ENCODE results near the gene ZNF862.
A peak's percentile ranks its signal among the peaks of the same experiment; 100 is the strongest.

Gene ZNF862

DNA sequence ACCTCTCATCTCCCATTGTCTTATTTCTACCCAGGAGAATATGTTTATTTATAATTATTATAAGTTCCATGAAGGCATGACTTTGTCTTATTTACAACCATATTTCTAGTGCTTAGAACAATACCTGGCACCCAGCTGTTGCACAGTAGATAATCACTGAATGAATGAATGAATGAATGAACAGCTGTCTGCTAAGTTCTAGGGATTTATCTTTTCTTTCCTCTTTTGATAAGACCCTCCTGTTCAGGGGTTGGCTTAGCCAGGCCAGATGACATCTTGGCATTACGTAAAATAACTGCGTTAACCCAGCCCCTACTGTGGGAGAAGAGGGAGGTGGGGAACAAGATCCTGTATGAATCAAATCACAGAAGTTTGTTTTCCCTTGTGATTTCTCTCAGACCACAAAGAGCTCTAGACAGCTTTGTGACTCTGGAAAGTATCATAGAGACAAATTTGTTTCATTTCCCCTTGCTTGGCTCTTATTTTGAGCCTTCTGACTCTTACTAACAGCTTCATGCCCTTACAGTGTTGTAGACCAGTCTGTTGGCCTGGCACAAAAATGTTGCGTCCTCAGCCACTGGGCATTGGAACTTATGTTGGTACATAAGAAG, 8.4 kb downstream of the ZNF862 start:
- no peak for DNase-seq

DNA sequence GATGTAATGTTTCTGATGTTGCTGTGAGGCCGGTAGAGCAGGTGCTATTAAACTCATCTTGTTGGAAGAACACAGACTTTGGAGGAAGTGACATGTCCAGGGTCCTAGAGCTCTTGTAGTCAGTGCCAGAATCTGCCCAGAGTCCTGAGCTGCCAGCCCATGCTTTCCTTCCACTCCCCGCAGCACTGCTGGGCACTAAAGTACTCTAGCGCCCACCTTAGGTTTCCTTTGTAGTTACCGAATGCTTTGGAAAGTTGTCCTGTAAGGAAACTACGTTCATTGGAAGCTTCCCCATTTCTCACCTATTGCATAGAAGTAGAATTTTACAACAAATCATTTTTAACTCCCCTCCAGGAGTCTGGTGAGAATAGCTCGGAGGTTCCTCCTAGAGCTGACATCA, 11.0 kb downstream of the ZNF862 start:
- DNase-seq: no peak

DNA sequence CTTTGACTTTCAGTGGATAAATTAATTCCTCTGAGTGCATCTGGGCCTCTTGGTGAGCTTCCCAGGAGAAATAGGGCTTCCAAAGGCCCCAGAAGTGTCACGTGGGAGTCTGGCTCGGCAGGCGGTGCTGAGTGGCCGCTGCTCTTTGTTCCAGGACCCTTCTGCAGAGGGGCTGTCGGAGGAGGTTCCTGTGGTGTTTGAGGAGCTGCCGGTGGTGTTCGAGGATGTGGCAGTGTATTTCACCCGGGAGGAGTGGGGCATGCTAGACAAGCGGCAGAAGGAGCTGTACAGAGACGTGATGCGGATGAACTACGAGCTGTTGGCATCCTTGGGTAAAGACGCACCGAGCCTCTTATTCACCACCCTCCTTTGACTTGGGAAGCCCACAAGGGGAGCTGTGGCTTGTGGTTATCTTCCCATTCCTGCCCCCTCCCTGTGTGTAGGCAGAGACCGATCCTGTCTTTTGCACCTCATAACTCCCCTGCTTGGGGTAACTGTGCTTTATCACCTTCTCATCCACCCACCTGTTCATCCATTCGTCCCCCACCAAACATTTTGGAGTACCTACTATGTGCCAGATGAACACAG, 11.9 kb downstream of the ZNF862 start:
- no peak for DNase-seq

DNA sequence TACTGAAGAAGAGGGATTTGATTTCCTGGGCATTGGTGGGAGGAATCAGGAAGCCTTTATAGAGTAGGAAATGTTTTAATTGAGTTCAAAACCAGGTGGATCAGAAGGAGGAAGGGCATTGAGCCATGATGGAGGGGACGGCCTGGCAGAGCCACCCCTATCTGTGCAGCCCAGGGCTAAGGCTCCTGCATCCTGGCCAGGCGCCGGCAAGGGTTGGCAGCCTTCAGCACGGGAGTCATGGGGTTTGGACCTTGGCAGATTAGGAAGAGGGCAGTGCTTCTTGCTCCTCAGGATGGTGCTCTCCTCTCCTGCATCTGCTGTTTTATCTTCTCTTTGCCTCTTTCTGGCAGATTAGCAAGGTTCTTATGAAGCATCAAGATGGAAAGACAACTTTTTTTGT, 12.5 kb downstream of the ZNF862 start:
- no peak for DNase-seq

DNA sequence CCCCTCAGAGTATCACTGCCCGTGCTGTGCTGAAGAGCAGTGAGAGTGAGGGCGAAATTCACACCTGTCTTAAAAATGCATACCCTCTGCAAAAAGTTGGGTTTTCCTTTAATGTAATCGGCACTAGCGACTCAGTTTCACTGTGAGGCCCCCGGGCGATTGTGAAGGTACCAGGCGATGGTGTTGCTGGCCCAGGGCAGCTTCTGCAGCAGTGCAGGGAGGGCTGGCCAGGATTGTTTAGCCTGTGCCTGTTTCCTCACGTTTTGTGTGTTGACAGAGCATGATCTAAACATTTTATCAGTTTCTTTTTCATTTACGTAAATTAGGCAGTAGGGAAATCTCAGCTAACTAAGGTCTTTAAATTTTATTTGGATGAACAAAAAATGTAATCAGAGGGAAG, 13.3 kb downstream of the ZNF862 start:
- no peak for DNase-seq

DNA sequence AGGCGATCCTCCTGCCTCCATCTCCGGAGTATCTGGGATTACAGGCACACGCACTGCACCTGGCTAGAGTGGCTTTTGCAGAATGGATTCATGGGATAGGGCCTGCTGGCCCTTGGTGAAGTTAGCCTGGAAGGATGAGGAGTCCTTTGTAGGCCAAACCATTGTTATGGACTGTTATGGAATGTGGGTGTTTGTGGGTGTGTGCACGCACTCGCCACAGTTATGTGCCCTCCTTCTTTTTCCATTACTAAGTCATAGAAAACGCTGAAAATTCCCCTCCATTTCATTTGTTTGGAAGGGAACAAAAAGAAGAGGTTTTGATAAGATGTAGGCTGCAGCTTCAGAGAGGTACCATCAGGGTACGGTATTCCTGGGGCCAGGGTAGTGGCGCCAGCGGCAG, 15.0 kb downstream of the ZNF862 start:
- DNase-seq: no peak

DNA sequence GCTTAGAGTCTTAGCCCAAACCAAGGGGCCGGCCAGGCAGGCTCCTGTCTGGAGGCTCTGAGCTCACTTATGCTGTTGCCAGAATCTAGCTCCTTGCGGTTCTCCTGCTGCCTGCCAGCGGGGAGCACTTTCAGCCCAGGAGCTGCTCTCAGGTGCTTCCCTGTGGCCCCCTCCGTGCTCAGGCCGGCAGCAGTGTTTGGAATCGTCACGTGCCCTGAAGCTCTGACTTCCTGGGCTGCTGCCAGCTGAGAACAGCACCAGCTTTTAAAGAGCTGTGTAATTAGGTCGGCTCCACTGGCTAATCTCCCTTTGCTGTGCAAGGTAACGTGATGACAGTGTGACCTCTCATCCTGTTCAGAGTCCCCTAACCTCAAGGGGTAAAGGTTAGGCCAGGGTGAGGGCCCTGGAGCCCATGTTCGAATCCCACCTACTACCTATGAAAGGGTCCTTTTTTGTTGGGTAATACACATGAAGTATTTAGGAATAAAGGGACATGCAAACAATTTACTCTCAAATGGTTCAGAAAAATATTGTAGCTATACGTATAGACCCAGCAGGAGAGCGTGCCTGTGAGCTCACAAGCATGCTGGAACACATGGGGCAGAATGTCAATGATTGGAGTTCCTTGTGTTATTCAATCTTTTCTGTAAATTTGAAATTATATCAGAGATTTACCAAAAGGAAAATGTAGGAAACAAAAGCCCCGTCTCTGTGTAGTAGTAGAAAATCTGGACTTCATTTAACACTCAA, 16.6 kb downstream of the ZNF862 start:
- DNase-seq: peak; percentile 93

DNA sequence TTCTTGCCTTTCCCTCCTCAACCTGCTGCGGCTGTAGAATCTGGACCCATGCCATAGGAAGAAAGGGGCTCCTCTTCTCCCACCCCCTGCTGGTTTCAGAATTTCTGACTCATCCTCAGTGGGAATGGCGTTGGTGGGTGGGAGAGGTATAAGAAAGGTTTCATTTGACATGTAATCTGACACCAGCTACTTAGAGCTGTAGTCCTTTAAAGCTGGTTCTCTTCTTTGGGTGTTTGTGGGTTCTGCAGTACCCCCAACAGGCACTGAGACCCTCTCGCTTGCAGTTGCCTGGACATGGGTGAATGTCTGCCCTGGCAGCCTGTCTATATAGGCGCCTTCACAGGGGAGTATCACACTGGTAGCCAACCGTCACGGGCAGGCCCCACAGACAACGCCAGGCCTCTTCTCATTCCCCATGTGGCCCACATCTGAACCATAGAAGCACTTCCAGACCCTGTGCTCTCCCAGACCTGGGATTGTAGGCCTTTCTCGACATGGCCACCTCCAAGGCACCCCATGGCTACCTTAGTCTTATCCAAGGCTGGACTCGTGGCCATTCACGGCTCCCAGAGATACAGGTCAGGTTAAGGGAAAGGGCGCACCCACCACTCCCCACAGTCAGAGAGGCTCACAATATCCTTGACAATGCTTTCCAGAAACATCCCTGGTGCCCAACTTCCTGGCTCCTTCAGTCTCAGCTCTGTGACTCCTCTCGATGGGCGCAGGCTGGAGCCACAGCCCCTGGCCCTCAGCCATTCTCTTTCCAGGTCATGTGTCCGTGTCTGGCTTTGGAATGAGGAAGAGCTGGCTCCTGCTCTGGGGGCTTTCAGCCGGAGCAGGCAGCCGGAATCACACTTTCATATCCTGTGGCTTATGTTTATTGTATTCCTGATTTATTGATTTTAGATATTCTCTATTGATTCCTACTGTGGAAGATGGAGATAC, 17.5 kb downstream of the ZNF862 start:
- no peak for DNase-seq

DNA sequence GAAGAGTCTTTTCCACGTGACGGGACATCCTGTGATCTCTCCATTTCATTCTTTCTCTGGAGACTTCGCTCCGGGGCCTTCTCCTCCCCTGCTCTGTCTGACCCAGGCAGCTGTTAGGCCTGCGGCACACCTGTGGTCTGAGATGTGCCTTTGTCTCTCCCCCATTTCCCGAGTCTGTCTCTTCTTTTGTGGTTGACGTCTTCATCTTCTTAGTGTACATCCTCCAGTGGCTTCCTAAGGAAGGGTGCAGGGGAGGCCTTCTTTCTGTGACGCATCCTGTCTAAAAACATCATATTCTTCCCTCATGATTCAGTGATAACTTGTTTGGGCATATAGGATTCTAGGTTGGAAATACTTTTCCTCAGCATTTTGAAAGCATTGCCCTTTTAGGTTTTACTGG, 18.4 kb downstream of the ZNF862 start:
- DNase-seq: no peak

DNA sequence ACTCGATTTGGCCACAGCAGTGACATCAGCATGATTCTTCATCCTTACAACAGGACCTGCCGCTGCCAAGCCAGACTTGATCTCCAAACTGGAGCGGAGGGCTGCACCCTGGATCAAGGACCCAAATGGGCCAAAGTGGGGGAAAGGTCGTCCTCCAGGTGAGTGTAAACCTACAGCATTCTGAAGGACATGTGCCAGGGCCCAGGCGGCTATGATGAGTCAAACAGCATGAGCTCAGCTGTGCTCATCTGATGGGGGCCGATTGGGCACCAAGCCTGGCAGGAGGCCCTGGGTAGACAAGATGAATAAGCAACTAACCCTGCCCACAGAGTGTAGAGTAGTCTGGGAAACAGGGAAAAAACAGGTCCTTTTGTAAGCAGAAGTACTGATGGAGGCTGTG, 21.2 kb downstream of the ZNF862 start:
- DNase-seq: no peak

DNA sequence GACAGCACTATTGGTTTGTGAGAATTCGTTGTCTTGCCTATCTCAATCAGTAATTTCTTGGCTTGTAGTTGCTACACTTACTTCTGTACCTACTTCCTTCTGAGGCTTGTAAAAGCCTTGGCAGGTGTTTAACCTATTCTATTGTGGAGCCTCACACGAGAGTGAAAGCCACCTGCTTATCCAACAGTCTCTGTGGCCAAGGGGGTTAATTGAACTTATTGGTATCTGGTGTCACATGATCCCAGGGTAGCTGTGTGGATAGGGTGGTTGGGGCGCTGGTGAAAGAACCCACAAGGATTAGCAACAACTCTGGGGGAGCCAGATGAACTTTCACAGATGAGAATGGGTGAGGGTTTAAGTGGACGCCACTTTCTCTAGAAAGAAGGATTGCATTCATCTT, 21.7 kb downstream of the ZNF862 start:
- no peak for DNase-seq

DNA sequence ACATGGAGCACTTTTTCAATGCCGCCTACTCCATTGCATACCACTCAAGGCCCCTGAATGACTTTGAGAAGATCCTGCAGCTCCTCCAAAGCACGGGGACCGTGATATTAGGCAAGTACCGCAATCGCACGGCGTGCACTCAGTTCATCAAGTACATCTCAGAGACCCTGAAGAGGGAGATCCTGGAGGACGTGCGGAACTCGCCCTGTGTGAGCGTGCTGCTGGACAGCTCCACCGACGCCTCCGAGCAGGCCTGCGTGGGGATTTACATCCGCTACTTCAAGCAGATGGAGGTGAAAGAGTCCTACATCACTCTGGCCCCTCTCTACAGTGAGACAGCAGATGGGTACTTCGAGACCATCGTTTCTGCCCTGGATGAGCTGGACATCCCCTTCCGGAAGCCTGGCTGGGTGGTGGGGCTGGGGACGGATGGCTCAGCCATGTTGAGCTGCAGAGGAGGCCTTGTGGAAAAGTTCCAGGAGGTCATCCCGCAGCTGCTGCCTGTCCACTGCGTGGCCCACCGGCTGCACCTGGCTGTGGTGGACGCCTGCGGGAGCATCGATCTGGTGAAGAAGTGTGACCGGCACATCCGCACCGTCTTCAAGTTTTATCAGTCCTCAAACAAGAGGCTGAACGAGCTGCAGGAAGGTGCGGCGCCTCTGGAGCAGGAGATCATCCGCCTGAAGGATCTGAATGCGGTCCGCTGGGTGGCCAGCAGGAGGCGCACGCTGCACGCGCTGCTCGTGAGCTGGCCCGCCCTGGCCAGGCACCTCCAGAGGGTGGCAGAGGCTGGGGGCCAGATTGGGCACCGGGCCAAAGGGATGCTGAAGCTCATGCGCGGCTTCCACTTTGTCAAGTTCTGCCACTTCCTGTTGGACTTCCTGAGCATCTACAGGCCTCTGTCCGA, 22.9 kb downstream of the ZNF862 start:
- no peak for DNase-seq

DNA sequence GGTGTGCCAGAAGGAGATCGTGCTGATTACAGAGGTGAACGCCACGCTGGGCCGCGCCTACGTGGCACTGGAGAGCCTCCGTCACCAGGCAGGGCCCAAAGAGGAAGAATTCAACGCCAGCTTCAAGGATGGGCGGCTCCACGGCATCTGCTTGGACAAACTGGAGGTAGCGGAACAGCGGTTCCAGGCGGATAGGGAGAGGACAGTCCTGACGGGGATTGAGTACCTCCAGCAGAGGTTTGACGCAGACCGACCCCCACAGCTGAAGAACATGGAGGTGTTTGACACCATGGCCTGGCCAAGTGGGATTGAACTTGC, 23.5 kb downstream of the ZNF862 start:
- no peak for DNase-seq

DNA sequence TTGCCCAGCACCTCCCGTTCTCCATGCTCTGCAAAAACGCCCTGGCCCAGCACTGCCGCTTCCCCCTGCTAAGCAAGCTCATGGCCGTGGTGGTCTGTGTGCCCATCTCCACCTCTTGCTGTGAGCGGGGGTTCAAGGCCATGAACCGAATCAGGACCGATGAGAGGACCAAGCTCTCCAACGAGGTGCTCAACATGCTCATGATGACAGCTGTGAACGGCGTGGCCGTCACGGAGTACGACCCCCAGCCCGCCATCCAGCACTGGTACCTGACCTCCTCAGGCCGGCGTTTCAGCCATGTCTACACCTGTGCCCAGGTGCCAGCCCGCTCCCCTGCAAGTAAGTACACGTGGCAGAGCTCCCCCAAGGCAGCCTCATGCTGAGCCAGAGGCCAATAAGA, 24.0 kb downstream of the ZNF862 start:
- no peak for DNase-seq

DNA sequence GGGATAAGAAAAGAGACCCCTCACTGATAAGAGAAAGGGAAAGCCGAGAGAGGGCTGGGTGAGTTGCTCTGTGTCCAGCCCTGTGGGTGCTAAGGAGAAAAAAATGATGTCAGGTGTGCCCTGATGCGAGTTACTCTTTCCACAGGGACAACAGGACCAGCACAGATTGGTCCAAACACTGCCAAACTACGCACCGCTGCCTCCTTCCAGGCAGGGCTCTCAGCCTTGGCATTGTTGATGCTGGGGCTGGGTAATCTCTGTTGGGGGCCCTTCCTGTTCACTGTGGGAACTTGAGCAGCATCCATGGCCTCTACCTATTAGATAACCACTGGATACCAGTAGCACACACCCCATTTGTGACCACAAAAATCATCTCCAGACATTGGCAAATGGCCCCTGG, 25.3 kb downstream of the ZNF862 start:
- DNase-seq: no peak

DNA sequence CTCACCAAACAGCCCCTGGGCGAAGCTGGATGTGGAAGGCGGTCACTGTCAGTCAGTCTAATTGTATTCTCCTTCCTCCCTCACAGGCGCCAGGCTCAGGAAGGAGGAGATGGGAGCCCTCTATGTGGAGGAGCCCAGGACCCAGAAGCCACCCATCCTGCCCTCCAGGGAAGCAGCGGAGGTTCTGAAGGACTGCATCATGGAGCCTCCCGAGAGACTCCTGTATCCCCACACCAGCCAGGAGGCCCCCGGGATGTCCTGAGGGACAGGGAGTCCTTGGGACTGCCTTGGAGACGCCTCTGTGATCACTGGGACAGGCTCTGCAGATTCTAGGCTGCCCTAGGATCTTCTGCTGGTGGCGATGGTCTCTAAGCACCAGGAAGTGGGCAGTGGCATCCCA, 25.8 kb downstream of the ZNF862 start:
- no peak for DNase-seq

DNA sequence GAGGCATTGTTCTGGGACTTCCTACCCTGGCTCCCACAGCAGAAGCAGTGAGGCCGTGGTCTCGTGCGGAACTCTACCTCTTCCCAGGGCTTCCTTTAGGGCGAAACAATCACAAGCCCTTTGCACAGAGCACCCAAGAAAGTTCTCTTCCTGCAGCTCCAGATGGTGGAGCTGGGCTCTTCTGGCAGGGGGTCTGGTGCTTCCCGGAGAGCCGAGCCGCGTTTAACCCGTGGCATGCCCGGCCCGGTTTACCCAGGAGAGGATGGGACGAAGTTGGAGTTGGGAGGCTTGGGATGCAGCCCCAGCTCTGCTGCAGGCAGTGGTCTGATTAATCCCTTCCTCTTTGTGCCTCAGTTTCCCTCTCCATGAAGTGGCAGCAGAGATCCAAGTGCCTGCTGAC, 26.6 kb downstream of the ZNF862 start:
- no peak for DNase-seq

DNA sequence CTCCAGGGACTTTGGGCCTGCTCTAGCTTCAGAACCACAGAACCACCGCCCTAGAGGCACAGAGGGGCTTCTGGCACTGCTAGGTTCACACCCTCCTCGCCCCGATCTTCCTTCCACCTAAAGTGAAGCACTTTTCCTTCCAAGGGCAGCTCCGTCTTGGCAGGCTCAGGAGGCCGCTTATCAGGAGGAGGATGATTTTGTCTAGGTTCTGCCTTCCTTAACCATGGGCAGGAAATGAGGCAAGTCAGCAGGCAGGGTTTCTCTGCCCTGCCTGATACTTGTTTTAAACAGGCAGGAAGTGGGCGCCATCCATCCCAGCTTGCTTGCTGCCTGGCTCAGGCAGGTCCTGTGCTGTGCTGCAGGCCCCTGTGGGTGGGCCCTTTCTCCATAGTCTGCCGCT, 27.3 kb downstream of the ZNF862 start:
- DNase-seq: no peak

DNA sequence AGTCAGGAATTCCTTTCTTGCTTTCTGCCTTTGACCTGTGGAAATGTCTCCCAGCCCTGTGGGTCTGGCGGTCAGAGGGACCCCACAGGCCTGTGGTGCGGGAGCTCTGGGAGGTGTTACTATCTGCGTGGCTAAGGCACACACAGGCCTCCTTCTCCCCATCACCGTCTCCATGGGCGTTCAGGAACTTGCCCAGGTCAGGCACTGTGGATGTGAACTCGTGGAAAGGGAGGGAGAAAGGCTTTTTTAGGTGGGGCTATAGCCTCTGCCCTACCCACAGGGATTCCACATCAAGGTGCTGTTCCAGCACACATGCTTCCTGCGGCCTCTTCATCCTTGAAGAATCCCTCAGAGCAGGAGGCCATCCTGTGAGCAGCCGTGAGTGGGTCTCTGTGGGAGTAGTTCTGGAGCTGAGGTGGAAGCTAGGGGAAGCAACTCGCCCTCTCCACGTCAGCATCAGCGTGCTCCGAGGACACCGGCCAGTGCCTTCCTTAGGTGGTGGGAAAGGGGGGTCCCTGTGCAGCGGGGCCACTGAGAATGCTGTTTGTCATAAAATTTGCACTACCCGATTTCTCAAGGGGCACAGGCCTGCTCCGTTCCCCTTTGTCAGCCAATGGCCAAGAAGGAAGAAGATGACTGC, 28.1 kb downstream of the ZNF862 start:
- no peak for DNase-seq

DNA sequence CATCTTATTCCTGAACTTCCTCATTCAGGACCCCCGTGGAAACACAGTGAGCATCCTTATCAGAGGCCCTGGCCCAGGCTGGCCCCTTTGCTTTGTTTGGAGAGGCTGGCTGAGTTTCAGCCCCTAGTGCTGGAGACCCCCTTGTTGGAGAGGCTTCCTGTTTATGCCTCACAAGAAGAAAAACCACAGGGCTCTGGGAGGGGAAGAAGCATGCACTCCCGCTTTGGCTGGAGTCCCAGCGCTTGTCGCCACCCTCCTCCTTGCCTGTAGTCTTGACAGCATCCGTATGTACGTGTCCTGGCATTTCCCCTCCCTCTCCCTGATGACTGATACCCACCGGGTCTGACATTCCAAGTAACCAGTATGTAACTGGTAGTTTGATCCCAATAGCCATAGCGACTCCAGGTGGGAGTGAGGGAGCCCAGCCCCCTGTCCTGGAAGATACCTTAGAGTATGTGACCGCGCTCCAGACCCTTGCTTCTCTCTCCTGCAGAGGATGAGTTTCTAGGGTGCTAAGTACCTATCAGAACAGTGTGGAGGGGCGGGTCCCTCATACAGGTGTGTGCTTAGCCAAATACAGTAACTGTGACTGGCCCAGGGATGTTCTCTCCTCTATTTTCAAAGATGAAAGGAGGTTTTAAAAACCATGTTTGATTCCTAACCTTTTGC, 28.7 kb downstream of the ZNF862 start:
- DNase-seq: no peak
